ENCODE measurements around the gene SPAG16.

DNA sequence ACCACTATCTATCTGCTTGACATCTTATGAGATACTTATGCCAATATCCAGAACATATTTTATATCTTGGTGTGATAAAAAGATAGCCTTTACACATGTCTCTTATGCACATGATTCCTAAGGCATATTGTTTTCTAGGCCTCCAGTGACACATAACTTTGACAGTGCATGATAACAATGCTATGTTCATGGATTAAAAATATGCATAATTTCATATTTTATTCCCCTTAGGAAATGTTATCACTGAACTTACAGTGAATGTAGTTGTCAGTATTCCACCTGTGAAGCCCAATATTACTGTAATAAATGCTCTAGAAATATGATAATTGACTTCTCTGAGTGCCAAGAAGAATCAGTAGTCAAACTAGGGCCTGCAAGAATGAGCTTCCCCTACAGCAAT lies 532.3 kb downstream of the SPAG16 start:
- TF ChIP-seq MZF1 (CRISPR knock-in tag; IDR thresholded peaks at IDR 0.05; ENCODE audit: borderline replicate concordance) (no peak), ETV5 (CRISPR knock-in tag; IDR thresholded peaks at IDR 0.05; ENCODE audit: borderline replicate concordance) (no peak), MAZ (IDR thresholded peaks at IDR 0.05; ENCODE audit: borderline replicate concordance, low read depth, low read length) (no peak), MAZ (CRISPR knock-in tag; IDR thresholded peaks at IDR 0.05; ENCODE audit: low read depth) (no peak), STAG1 (CRISPR knock-in tag; IDR thresholded peaks at IDR 0.05) (no peak), SRF (IDR thresholded peaks at IDR 0.05; ENCODE audit: low read depth, low read length) (no peak), POLR2A (IDR thresholded peaks at IDR 0.05; ENCODE audit: insufficient read depth in 1 of 2, low read depth in 2 of 2, low read length in 2 of 2) (no peak), MEF2D (CRISPR knock-in tag; IDR thresholded peaks at IDR 0.05) (no peak), KLF9 (CRISPR knock-in tag; IDR thresholded peaks at IDR 0.05; ENCODE audit: low read depth) (no peak)
- TF ChIP-seq, protein P1, sequence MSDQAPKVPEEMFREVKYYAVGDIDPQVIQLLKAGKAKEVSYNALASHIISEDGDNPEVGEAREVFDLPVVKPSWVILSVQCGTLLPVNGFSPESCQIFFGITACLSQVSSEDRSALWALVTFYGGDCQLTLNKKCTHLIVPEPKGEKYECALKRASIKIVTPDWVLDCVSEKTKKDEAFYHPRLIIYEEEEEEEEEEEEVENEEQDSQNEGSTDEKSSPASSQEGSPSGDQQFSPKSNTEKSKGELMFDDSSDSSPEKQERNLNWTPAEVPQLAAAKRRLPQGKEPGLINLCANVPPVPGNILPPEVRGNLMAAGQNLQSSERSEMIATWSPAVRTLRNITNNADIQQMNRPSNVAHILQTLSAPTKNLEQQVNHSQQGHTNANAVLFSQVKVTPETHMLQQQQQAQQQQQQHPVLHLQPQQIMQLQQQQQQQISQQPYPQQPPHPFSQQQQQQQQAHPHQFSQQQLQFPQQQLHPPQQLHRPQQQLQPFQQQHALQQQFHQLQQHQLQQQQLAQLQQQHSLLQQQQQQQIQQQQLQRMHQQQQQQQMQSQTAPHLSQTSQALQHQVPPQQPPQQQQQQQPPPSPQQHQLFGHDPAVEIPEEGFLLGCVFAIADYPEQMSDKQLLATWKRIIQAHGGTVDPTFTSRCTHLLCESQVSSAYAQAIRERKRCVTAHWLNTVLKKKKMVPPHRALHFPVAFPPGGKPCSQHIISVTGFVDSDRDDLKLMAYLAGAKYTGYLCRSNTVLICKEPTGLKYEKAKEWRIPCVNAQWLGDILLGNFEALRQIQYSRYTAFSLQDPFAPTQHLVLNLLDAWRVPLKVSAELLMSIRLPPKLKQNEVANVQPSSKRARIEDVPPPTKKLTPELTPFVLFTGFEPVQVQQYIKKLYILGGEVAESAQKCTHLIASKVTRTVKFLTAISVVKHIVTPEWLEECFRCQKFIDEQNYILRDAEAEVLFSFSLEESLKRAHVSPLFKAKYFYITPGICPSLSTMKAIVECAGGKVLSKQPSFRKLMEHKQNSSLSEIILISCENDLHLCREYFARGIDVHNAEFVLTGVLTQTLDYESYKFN (CRISPR knock-in tag; conservative IDR thresholded peaks at IDR 0.05) = no peak
- TF ChIP-seq, protein P2, sequence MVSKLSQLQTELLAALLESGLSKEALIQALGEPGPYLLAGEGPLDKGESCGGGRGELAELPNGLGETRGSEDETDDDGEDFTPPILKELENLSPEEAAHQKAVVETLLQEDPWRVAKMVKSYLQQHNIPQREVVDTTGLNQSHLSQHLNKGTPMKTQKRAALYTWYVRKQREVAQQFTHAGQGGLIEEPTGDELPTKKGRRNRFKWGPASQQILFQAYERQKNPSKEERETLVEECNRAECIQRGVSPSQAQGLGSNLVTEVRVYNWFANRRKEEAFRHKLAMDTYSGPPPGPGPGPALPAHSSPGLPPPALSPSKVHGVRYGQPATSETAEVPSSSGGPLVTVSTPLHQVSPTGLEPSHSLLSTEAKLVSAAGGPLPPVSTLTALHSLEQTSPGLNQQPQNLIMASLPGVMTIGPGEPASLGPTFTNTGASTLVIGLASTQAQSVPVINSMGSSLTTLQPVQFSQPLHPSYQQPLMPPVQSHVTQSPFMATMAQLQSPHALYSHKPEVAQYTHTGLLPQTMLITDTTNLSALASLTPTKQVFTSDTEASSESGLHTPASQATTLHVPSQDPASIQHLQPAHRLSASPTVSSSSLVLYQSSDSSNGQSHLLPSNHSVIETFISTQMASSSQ (IDR thresholded peaks at IDR 0.05; ENCODE audit: low read depth) = no peak
- TF ChIP-seq, protein P2 (CRISPR knock-in tag; IDR thresholded peaks at IDR 0.05; ENCODE audit: borderline replicate concordance) = no peak
